ENCODE measurements around the gene XRN1. TPM values are rescaled to one million over a fixed set of nuclear protein-coding genes. Genes with fewer than 3 reads are reported as not detected.

XRN1 gene
- total RNA-seq, 1 experiment from 2014 or later = 29.9 TPM

DNA sequence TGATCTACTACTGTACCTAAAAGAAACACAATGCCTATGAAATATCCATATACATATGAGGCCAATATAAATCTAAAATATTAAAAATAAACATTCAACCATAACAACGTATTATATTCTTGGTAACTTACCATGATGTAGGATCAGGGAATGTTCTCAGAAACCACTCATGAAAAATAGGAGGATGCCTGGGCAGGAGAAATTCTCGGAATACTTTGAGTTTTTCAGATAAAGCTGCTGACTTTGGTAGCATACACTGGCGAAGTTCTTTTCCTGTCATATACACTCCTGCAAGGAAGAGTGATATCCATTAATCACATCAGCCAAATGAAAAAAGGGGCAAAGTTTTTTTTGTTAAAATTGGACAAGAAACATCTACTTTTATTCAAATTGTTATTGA lies 11.3 kb upstream of the XRN1 start:
- H3K27ac ChIP-seq (ENCODE audit: low read length) = no peak overlapping the region
- no TSS peak for BruUV-seq (replicated peaks)
- H3K36me3 ChIP-seq (ENCODE audit: control insufficient read depth, insufficient read depth, low read length) = peaks cover 6% of the 10 kb centered on the region; the same call in 1 of the 2 replicates
- in situ Hi-C loops (cut with HindIII; ENCODE audit: low pct_unique_long_range_greater_than_20kb, low sequenced_read_pairs) = no loop called here
- POLR2A ChIA-PET = no interaction called here
- H3K27me3 ChIP-seq (ENCODE audit: control insufficient read depth, insufficient read depth, low read length) = no peaks in the 10 kb centered on the region
- H3K9me3 ChIP-seq (ENCODE audit: control insufficient read depth, insufficient read depth, low read depth, low read length) = no peaks in the 10 kb centered on the region
- TF ChIP-seq TCF7L2 (IDR thresholded peaks at IDR 0.05; ENCODE audit: low read depth, low read length) (no peak), SIN3A (IDR thresholded peaks at IDR 0.05; ENCODE audit: borderline replicate concordance, insufficient read depth, low read depth, low read length) (no peak)
- TF ChIP-seq, protein P1, sequence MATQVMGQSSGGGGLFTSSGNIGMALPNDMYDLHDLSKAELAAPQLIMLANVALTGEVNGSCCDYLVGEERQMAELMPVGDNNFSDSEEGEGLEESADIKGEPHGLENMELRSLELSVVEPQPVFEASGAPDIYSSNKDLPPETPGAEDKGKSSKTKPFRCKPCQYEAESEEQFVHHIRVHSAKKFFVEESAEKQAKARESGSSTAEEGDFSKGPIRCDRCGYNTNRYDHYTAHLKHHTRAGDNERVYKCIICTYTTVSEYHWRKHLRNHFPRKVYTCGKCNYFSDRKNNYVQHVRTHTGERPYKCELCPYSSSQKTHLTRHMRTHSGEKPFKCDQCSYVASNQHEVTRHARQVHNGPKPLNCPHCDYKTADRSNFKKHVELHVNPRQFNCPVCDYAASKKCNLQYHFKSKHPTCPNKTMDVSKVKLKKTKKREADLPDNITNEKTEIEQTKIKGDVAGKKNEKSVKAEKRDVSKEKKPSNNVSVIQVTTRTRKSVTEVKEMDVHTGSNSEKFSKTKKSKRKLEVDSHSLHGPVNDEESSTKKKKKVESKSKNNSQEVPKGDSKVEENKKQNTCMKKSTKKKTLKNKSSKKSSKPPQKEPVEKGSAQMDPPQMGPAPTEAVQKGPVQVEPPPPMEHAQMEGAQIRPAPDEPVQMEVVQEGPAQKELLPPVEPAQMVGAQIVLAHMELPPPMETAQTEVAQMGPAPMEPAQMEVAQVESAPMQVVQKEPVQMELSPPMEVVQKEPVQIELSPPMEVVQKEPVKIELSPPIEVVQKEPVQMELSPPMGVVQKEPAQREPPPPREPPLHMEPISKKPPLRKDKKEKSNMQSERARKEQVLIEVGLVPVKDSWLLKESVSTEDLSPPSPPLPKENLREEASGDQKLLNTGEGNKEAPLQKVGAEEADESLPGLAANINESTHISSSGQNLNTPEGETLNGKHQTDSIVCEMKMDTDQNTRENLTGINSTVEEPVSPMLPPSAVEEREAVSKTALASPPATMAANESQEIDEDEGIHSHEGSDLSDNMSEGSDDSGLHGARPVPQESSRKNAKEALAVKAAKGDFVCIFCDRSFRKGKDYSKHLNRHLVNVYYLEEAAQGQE (IDR thresholded peaks at IDR 0.05; ENCODE audit: insufficient read depth in 1 of 2, low read depth in 2 of 2, low read length in 1 of 2) = no peak
- DNase-seq (ENCODE audit: low read depth, low spot score) (no peak), ATAC-seq (no peak)
- H3K4me3 ChIP-seq (ENCODE audit: low read depth in 2 of 2, low read length in 2 of 2) = no peak overlapping the region
- no peaks in the 10 kb centered on the region for H3K4me1 ChIP-seq (ENCODE audit: control insufficient read depth, insufficient read depth, low read length)
- CTCF ChIA-PET = no interaction called here
- intact Hi-C loops (cut with micrococcal nuclease; ENCODE audit: unreplicated experiment) = no loop called here

DNA sequence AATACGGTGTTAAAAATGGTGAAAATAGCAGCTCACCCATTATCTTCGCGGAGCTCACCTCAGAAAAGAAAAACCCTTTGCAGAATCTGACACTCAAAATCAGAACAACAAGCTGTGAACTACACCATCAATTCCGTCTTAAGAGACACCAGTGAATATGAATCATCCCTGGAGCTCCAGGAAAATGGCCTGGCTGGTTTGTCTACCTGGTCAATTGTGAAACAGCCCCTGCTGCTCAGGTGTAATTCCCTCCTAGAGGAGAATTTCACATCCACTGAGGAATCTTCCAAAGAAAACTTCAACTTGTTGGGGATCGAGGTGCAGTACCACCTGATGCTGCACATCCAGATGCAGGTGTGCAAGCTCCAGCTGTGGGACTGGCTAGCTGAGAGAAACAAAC lies 3.0 kb upstream of the XRN1 start:
- CTCF ChIA-PET = no interaction called here
- no peak overlapping the region for H3K4me3 ChIP-seq (ENCODE audit: low read depth in 2 of 2, low read length in 2 of 2)
- H3K4me1 ChIP-seq (ENCODE audit: control insufficient read depth, insufficient read depth, low read length) = peaks cover 13% of the 10 kb centered on the region
- H3K27ac ChIP-seq (ENCODE audit: low read length) = no peak overlapping the region
- DNase-seq (ENCODE audit: low read depth, low spot score) (no peak), ATAC-seq (no peak)
- intact Hi-C loops (cut with micrococcal nuclease; ENCODE audit: unreplicated experiment) = no loop called here
- peaks cover 12% of the 10 kb centered on the region for H3K36me3 ChIP-seq (ENCODE audit: control insufficient read depth, insufficient read depth, low read length)
- no TSS peak for BruUV-seq (replicated peaks)
- H3K9me3 ChIP-seq (ENCODE audit: control insufficient read depth, insufficient read depth, low read depth, low read length) = no peaks in the 10 kb centered on the region
- POLR2A ChIA-PET = no interaction called here
- no peak for TF ChIP-seq SIN3A (IDR thresholded peaks at IDR 0.05; ENCODE audit: borderline replicate concordance, insufficient read depth, low read depth, low read length)
- TF ChIP-seq POLR2AphosphoS5 (IDR thresholded peaks at IDR 0.05; ENCODE audit: low read depth, low read length) = no peak
- H3K27me3 ChIP-seq (ENCODE audit: control insufficient read depth, insufficient read depth, low read length) = no peaks in the 10 kb centered on the region
- in situ Hi-C loops (cut with HindIII; ENCODE audit: low pct_unique_long_range_greater_than_20kb, low sequenced_read_pairs) = no loop called here

DNA sequence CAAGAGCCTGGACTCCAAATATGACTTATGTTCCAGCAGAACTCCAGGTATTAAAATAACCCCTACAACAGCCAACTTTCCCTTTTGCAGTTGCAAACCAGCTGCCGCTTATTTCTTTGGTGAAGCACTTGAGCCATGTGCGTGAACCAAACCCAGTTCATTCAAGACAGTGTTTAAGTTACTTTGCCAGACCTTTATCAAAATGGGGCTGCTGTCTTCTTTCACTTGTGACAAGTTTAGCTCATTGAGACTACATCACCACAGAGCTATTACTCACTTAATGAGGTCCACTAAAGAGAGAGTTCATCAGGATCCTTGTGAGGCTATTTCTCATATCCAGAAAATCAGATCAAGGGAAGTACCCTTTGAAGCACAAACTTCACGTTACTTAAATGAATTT lies 2.4 kb upstream of the XRN1 start:
- Histone ChIP-seq H3K4me3 (ENCODE audit: low read depth in 2 of 2, low read length in 2 of 2) (no peak overlapping the region), H3K4me1 (ENCODE audit: control insufficient read depth, insufficient read depth, low read length) (peaks cover 18% of the 10 kb centered on the region), H3K27ac (ENCODE audit: low read length) (no peak overlapping the region), H3K27me3 (ENCODE audit: control insufficient read depth, insufficient read depth, low read length) (no peaks in the 10 kb centered on the region), H3K36me3 (ENCODE audit: control insufficient read depth, insufficient read depth, low read length) (peaks cover 12% of the 10 kb centered on the region), H3K9me3 (ENCODE audit: control insufficient read depth, insufficient read depth, low read depth, low read length) (no peaks in the 10 kb centered on the region)
- ATAC-seq (no peak), DNase-seq (ENCODE audit: low read depth, low spot score) (no peak)
- ChIA-PET CTCF (no interaction called here), POLR2A (no interaction called here)
- no TSS peak for BruUV-seq (replicated peaks)
- no peak for TF ChIP-seq SIN3A (IDR thresholded peaks at IDR 0.05; ENCODE audit: borderline replicate concordance, insufficient read depth, low read depth, low read length)
- TF ChIP-seq POLR2AphosphoS5 (IDR thresholded peaks at IDR 0.05; ENCODE audit: low read depth, low read length) = no peak
- TF ChIP-seq, protein P1 (IDR thresholded peaks at IDR 0.05; ENCODE audit: insufficient read depth in 1 of 2, low read depth in 2 of 2, low read length in 1 of 2) = no peak
- no peak for TF ChIP-seq TCF7L2 (IDR thresholded peaks at IDR 0.05; ENCODE audit: low read depth, low read length)
- TF ChIP-seq, protein P2, sequence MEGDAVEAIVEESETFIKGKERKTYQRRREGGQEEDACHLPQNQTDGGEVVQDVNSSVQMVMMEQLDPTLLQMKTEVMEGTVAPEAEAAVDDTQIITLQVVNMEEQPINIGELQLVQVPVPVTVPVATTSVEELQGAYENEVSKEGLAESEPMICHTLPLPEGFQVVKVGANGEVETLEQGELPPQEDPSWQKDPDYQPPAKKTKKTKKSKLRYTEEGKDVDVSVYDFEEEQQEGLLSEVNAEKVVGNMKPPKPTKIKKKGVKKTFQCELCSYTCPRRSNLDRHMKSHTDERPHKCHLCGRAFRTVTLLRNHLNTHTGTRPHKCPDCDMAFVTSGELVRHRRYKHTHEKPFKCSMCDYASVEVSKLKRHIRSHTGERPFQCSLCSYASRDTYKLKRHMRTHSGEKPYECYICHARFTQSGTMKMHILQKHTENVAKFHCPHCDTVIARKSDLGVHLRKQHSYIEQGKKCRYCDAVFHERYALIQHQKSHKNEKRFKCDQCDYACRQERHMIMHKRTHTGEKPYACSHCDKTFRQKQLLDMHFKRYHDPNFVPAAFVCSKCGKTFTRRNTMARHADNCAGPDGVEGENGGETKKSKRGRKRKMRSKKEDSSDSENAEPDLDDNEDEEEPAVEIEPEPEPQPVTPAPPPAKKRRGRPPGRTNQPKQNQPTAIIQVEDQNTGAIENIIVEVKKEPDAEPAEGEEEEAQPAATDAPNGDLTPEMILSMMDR (IDR thresholded peaks at IDR 0.05) = no peak
- intact Hi-C loops (cut with micrococcal nuclease; ENCODE audit: unreplicated experiment) = no loop called here
- in situ Hi-C loops (cut with HindIII; ENCODE audit: low pct_unique_long_range_greater_than_20kb, low sequenced_read_pairs) = no loop called here

All from Panc1 (cell line).